Measurements from ENCODE around the gene LHFPL5. TPM values are rescaled to one million over a fixed set of nuclear protein-coding genes. Genes with fewer than 3 reads are reported as not detected.

Gene LHFPL5
- total and polyA plus RNA-seq, 2 of the 8 experiments (the other 6 are each of a cell fraction or from before 2014, with no cell fraction given), result 0.03 TPM; not detected in 1

DNA sequence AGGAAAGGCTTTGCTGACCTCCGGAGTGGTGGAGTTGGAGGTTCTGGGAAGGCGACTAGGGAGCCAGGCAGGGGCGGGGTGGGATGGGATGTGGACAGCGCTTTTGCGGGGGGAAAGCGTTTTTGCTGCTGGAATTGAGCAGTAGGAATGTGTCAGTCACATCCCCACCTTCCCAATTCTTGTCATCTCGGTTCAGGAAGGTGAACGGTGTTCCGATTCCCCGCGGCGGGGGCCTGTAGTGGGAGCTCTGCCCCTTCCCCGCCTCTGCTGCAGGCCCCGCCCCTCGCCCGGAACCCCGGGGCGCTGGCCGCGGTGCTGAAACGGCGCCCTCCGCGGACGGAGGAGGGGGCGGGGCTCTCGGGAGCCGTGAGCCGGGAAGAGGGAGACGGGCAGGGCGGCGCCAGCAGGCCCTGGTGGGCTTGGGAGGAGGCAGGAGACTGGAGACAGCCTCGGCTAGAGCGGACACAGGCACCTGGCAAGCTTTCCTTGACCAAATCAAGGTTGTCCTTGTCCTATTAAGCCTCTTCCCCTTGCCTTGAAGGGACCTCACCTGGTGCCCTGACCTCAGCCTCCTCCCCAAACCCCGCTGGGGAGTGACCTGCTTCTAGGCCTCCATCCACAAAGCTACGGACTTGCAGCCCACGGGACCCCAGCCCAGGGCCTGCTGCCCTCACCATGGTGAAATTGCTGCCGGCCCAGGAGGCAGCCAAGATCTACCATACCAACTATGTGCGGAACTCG is at the start of gene LHFPL5 (continued):
- TF ChIP-seq HDAC2 (IDR thresholded peaks at IDR 0.05; ENCODE audit: borderline replicate concordance in 1 of 2, low read depth in 2 of 2, low read length in 2 of 2) (0 out of 4 replicates have a peak, but pooled peaks of 1 of the 2 experiments have one; percentile 66), KDM4A (IDR thresholded peaks at IDR 0.05; ENCODE audit: low read depth, low read length, severe bottlenecking) (peak; percentile 50), CHD2 (IDR thresholded peaks at IDR 0.05; ENCODE audit: low read length) (no peak), SIN3A (conservative IDR thresholded peaks at IDR 0.05 in 1 of 2, IDR thresholded peaks at IDR 0.05 in 1 of 2; ENCODE audit: low read depth in 1 of 2, low read length in 2 of 2) (peak; percentile 75 to 91; a peak in 2 of 4 replicates), KDM5A (IDR thresholded peaks at IDR 0.05; ENCODE audit: low read length) (no peak), TBP (IDR thresholded peaks at IDR 0.05; ENCODE audit: low read depth, low read length) (no peak)

Measured in H1 (cell line).